ENCODE measurements around the gene DGCR8. TPM values are rescaled to one million over a fixed set of nuclear protein-coding genes. Genes with fewer than 3 reads are reported as not detected.

The DGCR8 gene
- polyA plus RNA-seq, 2 donors, result 14.1 to 21.6 TPM

GRCh38 chr22:20089226-20089976, 9.4 kb downstream of the DGCR8 start:
- Histone ChIP-seq H3K4me3 (ENCODE audit: low read depth in 1 of 2, low read length in 2 of 2) (no peak overlapping the region), H3K9me3 (ENCODE audit: control insufficient read depth in 2 of 2, insufficient read depth in 1 of 2, low read depth in 1 of 2, low read length in 1 of 2) (peaks cover 0 to 2% of the 10 kb centered on the region in 2 donors), H3K4me1 (ENCODE audit: control insufficient read depth in 2 of 2, insufficient read depth in 2 of 2, low read length in 1 of 2) (peaks cover 4% of the 10 kb centered on the region in 2 donors), H3K36me3 (ENCODE audit: control insufficient read depth in 2 of 2, insufficient read depth in 2 of 2, low read length in 1 of 2) (peaks cover 28 to 74% of the 10 kb centered on the region in 2 donors), H3K27ac (ENCODE audit: low read depth in 2 of 2, low read length in 1 of 2) (no peak overlapping the region), H3K27me3 (ENCODE audit: control insufficient read depth in 1 of 2, insufficient read depth in 2 of 2, low read length in 2 of 2) (no peaks in the 10 kb centered on the region)
- WGBS, 2 donors, result 91 to 93% methylated on average over 17 of the region's 17 CpGs

- peaks cover 0 to 4% of the 10 kb centered on the region in 2 donors for H3K4me1 ChIP-seq (ENCODE audit: control insufficient read depth in 2 of 2, insufficient read depth in 2 of 2, low read length in 1 of 2)
- H3K27me3 ChIP-seq (ENCODE audit: control insufficient read depth in 1 of 2, insufficient read depth in 2 of 2, low read length in 2 of 2), result no peaks in the 10 kb centered on the region
- peaks cover 32 to 80% of the 10 kb centered on the region in 2 donors for H3K36me3 ChIP-seq (ENCODE audit: control insufficient read depth in 2 of 2, insufficient read depth in 2 of 2, low read length in 1 of 2)
- WGBS, 2 donors, result 92 to 94% methylated on average over 11 of the region's 11 CpGs
- no peak overlapping the region for H3K27ac ChIP-seq (ENCODE audit: low read depth in 2 of 2, low read length in 1 of 2)
- no peak overlapping the region for H3K4me3 ChIP-seq (ENCODE audit: low read depth in 1 of 2, low read length in 2 of 2)
- H3K9me3 ChIP-seq (ENCODE audit: control insufficient read depth in 2 of 2, insufficient read depth in 1 of 2, low read depth in 1 of 2, low read length in 1 of 2), result peaks cover 0 to 2% of the 10 kb centered on the region in 2 donors
These were observed 10.1 kb downstream of the DGCR8 start for GRCh38 chr22:20089977-20090729.

- H3K4me3 ChIP-seq (ENCODE audit: low read depth in 1 of 2, low read length in 2 of 2), result no peak overlapping the region
- H3K27me3 ChIP-seq (ENCODE audit: control insufficient read depth in 1 of 2, insufficient read depth in 2 of 2, low read length in 2 of 2), result no peaks in the 10 kb centered on the region
- no peak overlapping the region for H3K27ac ChIP-seq (ENCODE audit: low read depth in 2 of 2, low read length in 1 of 2)
- WGBS, 2 donors, result 92% methylated on average over 9 of the region's 9 CpGs
- peaks cover 32 to 83% of the 10 kb centered on the region in 2 donors for H3K36me3 ChIP-seq (ENCODE audit: control insufficient read depth in 2 of 2, insufficient read depth in 2 of 2, low read length in 1 of 2)
- H3K9me3 ChIP-seq (ENCODE audit: control insufficient read depth in 2 of 2, insufficient read depth in 1 of 2, low read depth in 1 of 2, low read length in 1 of 2), result peaks cover 0 to 2% of the 10 kb centered on the region in 2 donors
- peaks cover 0 to 2% of the 10 kb centered on the region in 2 donors for H3K4me1 ChIP-seq (ENCODE audit: control insufficient read depth in 2 of 2, insufficient read depth in 2 of 2, low read length in 1 of 2)
These were observed 10.7 kb downstream of the DGCR8 start for GRCh38 chr22:20090730-20091240.

GRCh38 chr22:20091690-20092476, 11.8 kb downstream of the DGCR8 start:
- Histone ChIP-seq H3K27ac (ENCODE audit: low read depth in 2 of 2, low read length in 1 of 2) (no peak overlapping the region), H3K4me1 (ENCODE audit: control insufficient read depth in 2 of 2, insufficient read depth in 2 of 2, low read length in 1 of 2) (no peaks in the 10 kb centered on the region), H3K4me3 (ENCODE audit: low read depth in 1 of 2, low read length in 2 of 2) (no peak overlapping the region), H3K9me3 (ENCODE audit: control insufficient read depth in 2 of 2, insufficient read depth in 1 of 2, low read depth in 1 of 2, low read length in 1 of 2) (peaks cover 0 to 2% of the 10 kb centered on the region in 2 donors), H3K27me3 (ENCODE audit: control insufficient read depth in 1 of 2, insufficient read depth in 2 of 2, low read length in 2 of 2) (no peaks in the 10 kb centered on the region), H3K36me3 (ENCODE audit: control insufficient read depth in 2 of 2, insufficient read depth in 2 of 2, low read length in 1 of 2) (peaks cover 30 to 79% of the 10 kb centered on the region in 2 donors)
- WGBS, 2 donors, result 88 to 91% methylated on average over 16 of the region's 16 CpGs

GRCh38 chr22:20092477-20092854, 12.4 kb downstream of the DGCR8 start:
- WGBS, 2 donors, result 89 to 91% methylated on average over 11 of the region's 11 CpGs
- no peak overlapping the region for H3K27ac ChIP-seq (ENCODE audit: low read depth in 2 of 2, low read length in 1 of 2)
- H3K36me3 ChIP-seq (ENCODE audit: control insufficient read depth in 2 of 2, insufficient read depth in 2 of 2, low read length in 1 of 2), result peaks cover 29 to 73% of the 10 kb centered on the region in 2 donors
- H3K27me3 ChIP-seq (ENCODE audit: control insufficient read depth in 1 of 2, insufficient read depth in 2 of 2, low read length in 2 of 2), result no peaks in the 10 kb centered on the region
- H3K4me1 ChIP-seq (ENCODE audit: control insufficient read depth in 2 of 2, insufficient read depth in 2 of 2, low read length in 1 of 2), result no peaks in the 10 kb centered on the region
- H3K4me3 ChIP-seq (ENCODE audit: low read depth in 1 of 2, low read length in 2 of 2), result no peak overlapping the region
- H3K9me3 ChIP-seq (ENCODE audit: control insufficient read depth in 2 of 2, insufficient read depth in 1 of 2, low read depth in 1 of 2, low read length in 1 of 2), result peaks cover 0 to 2% of the 10 kb centered on the region in 2 donors

GRCh38 chr22:20093418-20094196, 13.6 kb downstream of the DGCR8 start:
- H3K36me3 ChIP-seq (ENCODE audit: control insufficient read depth in 2 of 2, insufficient read depth in 2 of 2, low read length in 1 of 2), result peaks cover 21 to 64% of the 10 kb centered on the region in 2 donors
- H3K27me3 ChIP-seq (ENCODE audit: control insufficient read depth in 1 of 2, insufficient read depth in 2 of 2, low read length in 2 of 2), result no peaks in the 10 kb centered on the region
- H3K27ac ChIP-seq (ENCODE audit: low read depth in 2 of 2, low read length in 1 of 2), result no peak overlapping the region
- no peak overlapping the region for H3K4me3 ChIP-seq (ENCODE audit: low read depth in 1 of 2, low read length in 2 of 2)
- WGBS, 2 donors, result 90 to 91% methylated on average over 13 of the region's 13 CpGs
- no peaks in the 10 kb centered on the region for H3K4me1 ChIP-seq (ENCODE audit: control insufficient read depth in 2 of 2, insufficient read depth in 2 of 2, low read length in 1 of 2)
- H3K9me3 ChIP-seq (ENCODE audit: control insufficient read depth in 2 of 2, insufficient read depth in 1 of 2, low read depth in 1 of 2, low read length in 1 of 2), result peaks cover 0 to 2% of the 10 kb centered on the region in 2 donors

GRCh38 chr22:20094197-20094807, 14.3 kb downstream of the DGCR8 start:
- Histone ChIP-seq H3K4me1 (ENCODE audit: control insufficient read depth in 2 of 2, insufficient read depth in 2 of 2, low read length in 1 of 2) (no peaks in the 10 kb centered on the region), H3K36me3 (ENCODE audit: control insufficient read depth in 2 of 2, insufficient read depth in 2 of 2, low read length in 1 of 2) (peaks cover 16 to 64% of the 10 kb centered on the region in 2 donors), H3K27me3 (ENCODE audit: control insufficient read depth in 1 of 2, insufficient read depth in 2 of 2, low read length in 2 of 2) (no peaks in the 10 kb centered on the region), H3K9me3 (ENCODE audit: control insufficient read depth in 2 of 2, insufficient read depth in 1 of 2, low read depth in 1 of 2, low read length in 1 of 2) (no peaks in the 10 kb centered on the region), H3K4me3 (ENCODE audit: low read depth in 1 of 2, low read length in 2 of 2) (no peak overlapping the region), H3K27ac (ENCODE audit: low read depth in 2 of 2, low read length in 1 of 2) (no peak overlapping the region)
- WGBS, 2 donors, result 94 to 95% methylated on average over 15 of the region's 15 CpGs

GRCh38 chr22:20095521-20095920, 15.5 kb downstream of the DGCR8 start:
- Histone ChIP-seq H3K4me3 (ENCODE audit: low read depth in 1 of 2, low read length in 2 of 2) (no peak overlapping the region), H3K27me3 (ENCODE audit: control insufficient read depth in 1 of 2, insufficient read depth in 2 of 2, low read length in 2 of 2) (no peaks in the 10 kb centered on the region), H3K36me3 (ENCODE audit: control insufficient read depth in 2 of 2, insufficient read depth in 2 of 2, low read length in 1 of 2) (peaks cover 8 to 55% of the 10 kb centered on the region in 2 donors), H3K9me3 (ENCODE audit: control insufficient read depth in 2 of 2, insufficient read depth in 1 of 2, low read depth in 1 of 2, low read length in 1 of 2) (no peaks in the 10 kb centered on the region), H3K27ac (ENCODE audit: low read depth in 2 of 2, low read length in 1 of 2) (no peak overlapping the region), H3K4me1 (ENCODE audit: control insufficient read depth in 2 of 2, insufficient read depth in 2 of 2, low read length in 1 of 2) (no peaks in the 10 kb centered on the region)
- 89 to 91% methylated on average over 4 of the region's 4 CpGs for WGBS, 2 donors
